K562 (cell line): ENCODE results near the gene PTP4A2.

Source experiments
- EP300 ChIP-seq: IDR thresholded peaks from 2 replicates; pipeline ENCODE4 v1.6.1; 2012; ENCODE audit warnings: low read length, improper control_type of control experiment
- GABPA ChIP-seq: fragments of 200-800 bp; sonication (Bioruptor generic); conservative IDR thresholded peaks from 2 replicates; pipeline ENCODE4 v1.6.1; 2016; ENCODE audit warnings: low read depth, missing genetic modification characterization, missing compliant biosample characterization
- KDM5B ChIP-seq: fragments of 200-600 bp; sonication (generic); IDR thresholded peaks from 2 replicates; pipeline ENCODE4 v1.6.1; 2012; ENCODE audit warnings: low read depth, mild to moderate bottlenecking, moderate library complexity, low read length, control low read depth, inconsistent platforms; ENCODE audit not compliant: insufficient replicate concordance
- SP2 ChIP-seq: IDR thresholded peaks from 2 replicates; pipeline ENCODE4 v1.6.1; 2011; ENCODE audit warnings: mild to moderate bottlenecking, low read depth, low read length, moderate library complexity; ENCODE audit not compliant: poor library complexity, severe bottlenecking; ENCODE audit errors: extremely low read depth
- YY1 ChIP-seq, 3 experiments: IDR thresholded peaks; 2 replicates each; pipeline ENCODE4 v1.6.1; 2011; ENCODE audit warnings: low read length in 2 of 3, mild to moderate bottlenecking in 2 of 3, moderate library complexity in 2 of 3, borderline replicate concordance in 1 of 3, control low read depth in 1 of 3, low read depth in 1 of 3; ENCODE audit not compliant: insufficient read depth in 3 of 3, insufficient replicate concordance in 2 of 3, control insufficient read depth in 1 of 3, insufficient read length in 1 of 3; ENCODE audit errors: extremely low read depth in 1 of 3
- ZKSCAN1 ChIP-seq: fragments of 150-350 bp; IDR thresholded peaks from 2 replicates; pipeline ENCODE4 v1.6.1; 2016; ENCODE audit warnings: low read depth, low read length
- ZNF707 ChIP-seq: fragments of 250-450 bp; sonication (Bioruptor Pico); conservative IDR thresholded peaks from 2 replicates; pipeline ENCODE4 v1.8.0; 2022; ENCODE audit warnings: inconsistent platforms, mild to moderate bottlenecking, moderate library complexity
- TF ChIP-seq, protein P1 (sequence below): fragments of 250-450 bp; sonication (Bioruptor Pico); IDR thresholded peaks from 2 replicates; pipeline ENCODE4 v1.8.0; 2022; ENCODE audit warnings: inconsistent platforms
- TF ChIP-seq, protein P2 (sequence below), 3 experiments: IDR thresholded peaks in 2 of 3; conservative IDR thresholded peaks in 1 of 3; 2 replicates each; pipeline ENCODE4 v1.5.1; 2011 to 2012; ENCODE audit warnings: low read length in 3 of 3, mild to moderate bottlenecking in 3 of 3, control low read depth in 2 of 3, improper control_type of control experiment in 1 of 3, inconsistent platforms in 1 of 3, low read depth in 1 of 3, mixed read lengths in 1 of 3, moderate library complexity in 1 of 3; ENCODE audit not compliant: insufficient read depth in 2 of 3
- TF ChIP-seq, protein P3 (sequence below), 2 experiments: IDR thresholded peaks in 1 of 2; conservative IDR thresholded peaks in 1 of 2; 2 replicates each; pipeline ENCODE4 v1.6.1; 2016; ENCODE audit warnings: low read depth in 2 of 2, mild to moderate bottlenecking in 1 of 2, missing compliant biosample characterization in 1 of 2, missing genetic modification characterization in 1 of 2, moderate library complexity in 1 of 2

DNA sequence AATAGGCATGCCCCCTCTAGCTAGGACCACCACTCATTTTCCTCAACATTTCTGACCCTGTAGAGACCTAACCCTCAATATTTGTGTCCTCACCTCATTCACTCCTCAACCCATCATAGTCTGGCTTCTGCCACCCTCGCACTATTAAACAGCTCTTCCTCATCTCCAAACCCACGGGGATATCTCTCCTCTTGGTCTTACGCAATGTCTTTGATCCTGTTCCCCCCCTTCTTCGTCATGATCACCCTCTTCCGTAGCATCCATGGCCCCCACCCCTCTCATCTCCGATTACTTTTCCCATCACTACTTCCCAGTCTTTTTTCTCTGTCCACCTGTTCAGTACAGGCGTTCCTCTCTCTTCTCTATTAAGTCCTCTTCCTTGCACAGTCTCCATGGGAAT lies 70.6 kb downstream of the PTP4A2 start:
- TF ChIP-seq ZKSCAN1 (no peak), ZNF707 (CRISPR knock-in tag) (no peak), GABPA (no peak), YY1 (IDR thresholded peaks at IDR 0.05; ENCODE audit: borderline replicate concordance in 1 of 3, control insufficient read depth in 1 of 3, extremely low read depth in 1 of 3, insufficient read depth in 3 of 3, insufficient read length in 1 of 3, insufficient replicate concordance in 2 of 3, low read depth in 1 of 3, low read length in 2 of 3) (no peak), EP300 (no peak), KDM5B (no peak), SP2 (no peak)
- TF ChIP-seq, protein P1, sequence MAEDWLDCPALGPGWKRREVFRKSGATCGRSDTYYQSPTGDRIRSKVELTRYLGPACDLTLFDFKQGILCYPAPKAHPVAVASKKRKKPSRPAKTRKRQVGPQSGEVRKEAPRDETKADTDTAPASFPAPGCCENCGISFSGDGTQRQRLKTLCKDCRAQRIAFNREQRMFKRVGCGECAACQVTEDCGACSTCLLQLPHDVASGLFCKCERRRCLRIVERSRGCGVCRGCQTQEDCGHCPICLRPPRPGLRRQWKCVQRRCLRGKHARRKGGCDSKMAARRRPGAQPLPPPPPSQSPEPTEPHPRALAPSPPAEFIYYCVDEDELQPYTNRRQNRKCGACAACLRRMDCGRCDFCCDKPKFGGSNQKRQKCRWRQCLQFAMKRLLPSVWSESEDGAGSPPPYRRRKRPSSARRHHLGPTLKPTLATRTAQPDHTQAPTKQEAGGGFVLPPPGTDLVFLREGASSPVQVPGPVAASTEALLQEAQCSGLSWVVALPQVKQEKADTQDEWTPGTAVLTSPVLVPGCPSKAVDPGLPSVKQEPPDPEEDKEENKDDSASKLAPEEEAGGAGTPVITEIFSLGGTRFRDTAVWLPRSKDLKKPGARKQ (CRISPR knock-in tag), result no peak
- TF ChIP-seq, protein P2, sequence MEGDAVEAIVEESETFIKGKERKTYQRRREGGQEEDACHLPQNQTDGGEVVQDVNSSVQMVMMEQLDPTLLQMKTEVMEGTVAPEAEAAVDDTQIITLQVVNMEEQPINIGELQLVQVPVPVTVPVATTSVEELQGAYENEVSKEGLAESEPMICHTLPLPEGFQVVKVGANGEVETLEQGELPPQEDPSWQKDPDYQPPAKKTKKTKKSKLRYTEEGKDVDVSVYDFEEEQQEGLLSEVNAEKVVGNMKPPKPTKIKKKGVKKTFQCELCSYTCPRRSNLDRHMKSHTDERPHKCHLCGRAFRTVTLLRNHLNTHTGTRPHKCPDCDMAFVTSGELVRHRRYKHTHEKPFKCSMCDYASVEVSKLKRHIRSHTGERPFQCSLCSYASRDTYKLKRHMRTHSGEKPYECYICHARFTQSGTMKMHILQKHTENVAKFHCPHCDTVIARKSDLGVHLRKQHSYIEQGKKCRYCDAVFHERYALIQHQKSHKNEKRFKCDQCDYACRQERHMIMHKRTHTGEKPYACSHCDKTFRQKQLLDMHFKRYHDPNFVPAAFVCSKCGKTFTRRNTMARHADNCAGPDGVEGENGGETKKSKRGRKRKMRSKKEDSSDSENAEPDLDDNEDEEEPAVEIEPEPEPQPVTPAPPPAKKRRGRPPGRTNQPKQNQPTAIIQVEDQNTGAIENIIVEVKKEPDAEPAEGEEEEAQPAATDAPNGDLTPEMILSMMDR (IDR thresholded peaks at IDR 0.05 in 2 of 3, conservative IDR thresholded peaks at IDR 0.05 in 1 of 3; ENCODE audit: insufficient read depth in 2 of 3, low read depth in 1 of 3, low read length in 3 of 3), result no peak
- TF ChIP-seq, protein P3, sequence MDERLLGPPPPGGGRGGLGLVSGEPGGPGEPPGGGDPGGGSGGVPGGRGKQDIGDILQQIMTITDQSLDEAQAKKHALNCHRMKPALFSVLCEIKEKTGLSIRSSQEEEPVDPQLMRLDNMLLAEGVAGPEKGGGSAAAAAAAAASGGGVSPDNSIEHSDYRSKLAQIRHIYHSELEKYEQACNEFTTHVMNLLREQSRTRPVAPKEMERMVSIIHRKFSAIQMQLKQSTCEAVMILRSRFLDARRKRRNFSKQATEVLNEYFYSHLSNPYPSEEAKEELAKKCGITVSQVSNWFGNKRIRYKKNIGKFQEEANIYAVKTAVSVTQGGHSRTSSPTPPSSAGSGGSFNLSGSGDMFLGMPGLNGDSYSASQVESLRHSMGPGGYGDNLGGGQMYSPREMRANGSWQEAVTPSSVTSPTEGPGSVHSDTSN (CRISPR knock-in tag; IDR thresholded peaks at IDR 0.05; ENCODE audit: low read depth), result no peak
- TF ChIP-seq, protein P3 (tag; conservative IDR thresholded peaks at IDR 0.05; ENCODE audit: low read depth), result no peak
